Activated naive CD4-positive, alpha-beta T cell treated with anti-CD3 and anti-CD28 coated beads, Interleukin-2, amount 10 ng/mL, durations not matched to agents 7 days and 5 days (primary cell): ENCODE data around the gene MYRFL.
"Not testable (repeated sequence)": the region's sequence is repeated elsewhere in the genome, so short reads cannot be mapped to it uniquely, and the experiment has no call there.

Experiments
- CTCF ChIA-PET: fragments of 350-600 bp; sonication (Branson Sonifier 250); formaldehyde crosslinking; loops from one replicate; lab custom pipeline; 2021; ENCODE audit warnings: antibody characterized with exemption; lab: Charles Lee
- DNase-seq: peaks from one replicate; pipeline ENCODE4 v3.0.0-alpha.2; 2020
- H3K27ac Mint-ChIP-seq: one replicate; pipeline ENCODE4 v1.8.0; 2021; ENCODE audit warnings: mild to moderate bottlenecking, moderate library complexity, mixed read lengths
- H3K27me3 Mint-ChIP-seq: one replicate; pipeline ENCODE4 v1.8.0; 2021; ENCODE audit warnings: mild to moderate bottlenecking, mixed read lengths
- H3K36me3 Mint-ChIP-seq: one replicate; pipeline ENCODE4 v1.8.0; 2021; ENCODE audit warnings: mixed read lengths
- H3K4me1 Mint-ChIP-seq: one replicate; pipeline ENCODE4 v1.8.0; 2021; ENCODE audit warnings: mixed read lengths
- H3K4me3 Mint-ChIP-seq: one replicate; pipeline ENCODE4 v1.8.0; 2021; ENCODE audit warnings: mild to moderate bottlenecking, moderate library complexity, mixed read lengths
- H3K9me3 Mint-ChIP-seq: one replicate; pipeline ENCODE4 v1.8.0; 2021; ENCODE audit warnings: mixed read lengths

MYRFL gene

GRCh38 chr12:69985656-69986055, 160.6 kb downstream of the MYRFL start:
- H3K27me3 Mint-ChIP-seq = no peaks in the 10 kb centered on the region
- CTCF ChIA-PET = interaction anchor here (0.6 kb wide), 1 partner anchor 1810 kb away, joined by 4 read pairs; no protein-coding TSS in a partner anchor
- H3K27ac Mint-ChIP-seq = no peak overlapping the region
- no peak for DNase-seq
- no peaks in the 10 kb centered on the region for H3K9me3 Mint-ChIP-seq
- H3K4me1 Mint-ChIP-seq = no peaks in the 10 kb centered on the region
- H3K36me3 Mint-ChIP-seq = no peaks in the 10 kb centered on the region
- H3K4me3 Mint-ChIP-seq = no peak overlapping the region

- H3K4me1 Mint-ChIP-seq = no peaks in the 10 kb centered on the region
- no peak for DNase-seq
- CTCF ChIA-PET = interaction anchor here (0.6 kb wide), 1 partner anchor 1810 kb away, joined by 4 read pairs; no protein-coding TSS in a partner anchor
Measured at GRCh38 chr12:69986114-69986513, 161.1 kb downstream of the MYRFL start.

GRCh38 chr12:69987579-69988091, 162.6 kb downstream of the MYRFL start:
- H3K9me3 Mint-ChIP-seq = no peaks in the 10 kb centered on the region
- H3K4me1 Mint-ChIP-seq = no peaks in the 10 kb centered on the region
- H3K4me3 Mint-ChIP-seq = no peak overlapping the region
- no peaks in the 10 kb centered on the region for H3K27me3 Mint-ChIP-seq
- DNase-seq = no peak
- H3K27ac Mint-ChIP-seq = no peak overlapping the region
- no peaks in the 10 kb centered on the region for H3K36me3 Mint-ChIP-seq
- CTCF ChIA-PET = no interaction called here

More at GRCh38 chr12:69986114-69986513, 161.1 kb downstream of the MYRFL start:
- Mint-ChIP-seq H3K9me3 (no peaks in the 10 kb centered on the region), H3K36me3 (no peaks in the 10 kb centered on the region), H3K4me3 (no peak overlapping the region), H3K27me3 (no peaks in the 10 kb centered on the region), H3K27ac (no peak overlapping the region)

- DNase-seq = no peak
- Mint-ChIP-seq H3K9me3 (no peaks in the 10 kb centered on the region), H3K4me1 (no peaks in the 10 kb centered on the region), H3K27ac (no peak overlapping the region), H3K4me3 (no peak overlapping the region), H3K27me3 (no peaks in the 10 kb centered on the region), H3K36me3 (no peaks in the 10 kb centered on the region)
- CTCF ChIA-PET = no interaction called here
Measured at GRCh38 chr12:69988481-69989321, 163.7 kb downstream of the MYRFL start.

- Mint-ChIP-seq H3K4me3 (no peak overlapping the region), H3K4me1 (no peaks in the 10 kb centered on the region), H3K27me3 (no peaks in the 10 kb centered on the region), H3K36me3 (no peaks in the 10 kb centered on the region), H3K27ac (no peak overlapping the region), H3K9me3 (no peaks in the 10 kb centered on the region)
- CTCF ChIA-PET = no interaction called here
- no peak for DNase-seq
Measured at GRCh38 chr12:69991690-69992288, 166.8 kb downstream of the MYRFL start.

GRCh38 chr12:69993433-69993832, 168.4 kb downstream of the MYRFL start:
- Mint-ChIP-seq H3K36me3 (no peaks in the 10 kb centered on the region), H3K27ac (no peak overlapping the region), H3K27me3 (no peaks in the 10 kb centered on the region), H3K9me3 (no peaks in the 10 kb centered on the region), H3K4me3 (no peak overlapping the region), H3K4me1 (no peaks in the 10 kb centered on the region)
- CTCF ChIA-PET = no interaction called here
- DNase-seq = no peak

GRCh38 chr12:69994086-69994485, 169.1 kb downstream of the MYRFL start:
- H3K36me3 Mint-ChIP-seq, H3K9me3 Mint-ChIP-seq, H3K4me1 Mint-ChIP-seq, DNase-seq, H3K27ac Mint-ChIP-seq, H3K27me3 Mint-ChIP-seq, CTCF ChIA-PET, H3K4me3 Mint-ChIP-seq: not testable (repeated sequence)

GRCh38 chr12:69994724-69995173, 169.7 kb downstream of the MYRFL start:
- no peak for DNase-seq
- Mint-ChIP-seq H3K4me1 (no peaks in the 10 kb centered on the region), H3K4me3 (no peak overlapping the region), H3K9me3 (no peaks in the 10 kb centered on the region), H3K36me3 (no peaks in the 10 kb centered on the region), H3K27me3 (peaks cover 4% of the 10 kb centered on the region), H3K27ac (no peak overlapping the region)
- CTCF ChIA-PET = no interaction called here

GRCh38 chr12:69996241-69996640, 171.2 kb downstream of the MYRFL start:
- H3K27me3 Mint-ChIP-seq = peaks cover 4% of the 10 kb centered on the region
- CTCF ChIA-PET = no interaction called here
- no peaks in the 10 kb centered on the region for H3K9me3 Mint-ChIP-seq
- no peak overlapping the region for H3K27ac Mint-ChIP-seq
- no peaks in the 10 kb centered on the region for H3K36me3 Mint-ChIP-seq
- DNase-seq = no peak
- no peaks in the 10 kb centered on the region for H3K4me1 Mint-ChIP-seq
- no peak overlapping the region for H3K4me3 Mint-ChIP-seq

GRCh38 chr12:69996722-69997121, 171.7 kb downstream of the MYRFL start:
- H3K9me3 Mint-ChIP-seq = no peaks in the 10 kb centered on the region
- DNase-seq = no peak
- no peaks in the 10 kb centered on the region for H3K4me1 Mint-ChIP-seq
- peaks cover 4% of the 10 kb centered on the region for H3K27me3 Mint-ChIP-seq
- no peaks in the 10 kb centered on the region for H3K36me3 Mint-ChIP-seq
- H3K4me3 Mint-ChIP-seq = no peak overlapping the region
- CTCF ChIA-PET = no interaction called here
- no peak overlapping the region for H3K27ac Mint-ChIP-seq

- Mint-ChIP-seq H3K27ac (no peak overlapping the region), H3K4me3 (no peak overlapping the region)
- CTCF ChIA-PET = no interaction called here
Measured at GRCh38 chr12:69998011-69998410, 173.0 kb downstream of the MYRFL start.

GRCh38 chr12:69998922-69999321, 173.9 kb downstream of the MYRFL start:
- Mint-ChIP-seq H3K9me3 (no peaks in the 10 kb centered on the region), H3K36me3 (no peaks in the 10 kb centered on the region), H3K4me3 (no peak overlapping the region), H3K27me3 (peaks cover 4% of the 10 kb centered on the region), H3K4me1 (no peaks in the 10 kb centered on the region), H3K27ac (no peak overlapping the region)
- CTCF ChIA-PET = no interaction called here
- DNase-seq = no peak

More at GRCh38 chr12:69998011-69998410, 173.0 kb downstream of the MYRFL start:
- peaks cover 4% of the 10 kb centered on the region for H3K27me3 Mint-ChIP-seq
- no peaks in the 10 kb centered on the region for H3K36me3 Mint-ChIP-seq
- DNase-seq = no peak
- no peaks in the 10 kb centered on the region for H3K9me3 Mint-ChIP-seq
- H3K4me1 Mint-ChIP-seq = no peaks in the 10 kb centered on the region

GRCh38 chr12:69999561-69999960, 174.5 kb downstream of the MYRFL start:
- peaks cover 4% of the 10 kb centered on the region for H3K27me3 Mint-ChIP-seq
- H3K9me3 Mint-ChIP-seq = no peaks in the 10 kb centered on the region
- DNase-seq = no peak
- CTCF ChIA-PET = no interaction called here
- H3K4me1 Mint-ChIP-seq = no peaks in the 10 kb centered on the region
- H3K27ac Mint-ChIP-seq = no peak overlapping the region
- H3K36me3 Mint-ChIP-seq = no peaks in the 10 kb centered on the region
- no peak overlapping the region for H3K4me3 Mint-ChIP-seq

GRCh38 chr12:70002097-70002911, 177.3 kb downstream of the MYRFL start:
- Mint-ChIP-seq H3K4me3 (no peak overlapping the region), H3K27ac (no peak overlapping the region), H3K36me3 (no peaks in the 10 kb centered on the region), H3K9me3 (no peaks in the 10 kb centered on the region), H3K27me3 (peaks cover 4% of the 10 kb centered on the region), H3K4me1 (no peaks in the 10 kb centered on the region)
- no peak for DNase-seq
- CTCF ChIA-PET = no interaction called here
